Stimulated activated CD4-positive, alpha-beta T cell treated with anti-CD3 and anti-CD28 coated beads, Interleukin-4, amount 100 ng/mL, for 1 hour (primary cell): ENCODE measurements around the gene ZHX3.

Experiments used
- DNase-seq: peaks from one replicate; pipeline ENCODE4 v3.0.0-alpha.2; 2020

Gene ZHX3

DNA sequence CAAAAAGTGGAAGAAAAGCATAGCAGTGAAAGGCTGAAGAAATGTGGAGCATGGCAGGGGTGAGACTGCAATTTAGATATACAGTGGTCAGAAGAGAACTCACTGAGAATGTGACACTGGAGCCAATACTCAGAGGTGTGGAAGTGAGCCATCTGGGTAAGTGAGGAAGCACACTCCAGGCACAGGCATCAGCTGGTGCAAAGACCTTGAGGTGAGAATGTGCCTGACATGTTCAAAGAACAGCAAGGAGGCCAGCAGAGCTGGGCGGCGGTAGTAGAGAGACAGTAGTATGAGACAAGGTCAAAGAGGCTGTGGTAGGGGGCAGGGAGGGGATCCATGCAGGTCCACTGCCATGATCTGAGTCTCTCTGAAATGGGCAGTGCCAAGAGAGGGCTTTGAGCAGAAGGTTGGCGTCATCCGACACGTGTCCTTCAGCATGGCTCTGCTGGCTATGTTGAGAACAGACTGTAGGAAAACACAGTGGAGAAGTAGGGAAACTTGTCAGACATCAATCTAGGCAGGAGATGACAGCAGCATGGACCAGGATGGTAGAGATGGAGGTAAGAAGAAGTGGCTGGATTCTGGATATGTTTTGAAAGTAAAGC, 95.8 kb downstream of the ZHX3 start:
- DNase-seq, result no peak

DNA sequence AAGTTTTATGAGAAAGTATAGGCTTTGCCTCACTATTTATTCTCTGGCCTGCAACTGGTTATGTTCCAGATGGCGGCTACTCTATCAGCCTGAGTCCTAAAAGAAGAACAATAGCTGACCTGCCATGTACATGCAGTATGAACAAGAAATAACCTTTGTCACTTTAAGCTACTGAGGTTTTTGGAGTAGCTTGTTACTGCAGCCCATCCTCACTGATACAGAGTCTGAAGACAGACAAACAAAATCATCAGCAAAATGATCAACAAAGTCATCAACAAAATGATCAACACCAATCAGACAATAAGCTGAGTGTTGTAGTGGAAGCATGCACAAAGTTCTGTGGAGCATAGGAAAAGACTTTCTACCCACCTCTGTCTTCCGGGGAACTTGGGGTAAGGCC, 97.7 kb downstream of the ZHX3 start:
- DNase-seq, result no peak

DNA sequence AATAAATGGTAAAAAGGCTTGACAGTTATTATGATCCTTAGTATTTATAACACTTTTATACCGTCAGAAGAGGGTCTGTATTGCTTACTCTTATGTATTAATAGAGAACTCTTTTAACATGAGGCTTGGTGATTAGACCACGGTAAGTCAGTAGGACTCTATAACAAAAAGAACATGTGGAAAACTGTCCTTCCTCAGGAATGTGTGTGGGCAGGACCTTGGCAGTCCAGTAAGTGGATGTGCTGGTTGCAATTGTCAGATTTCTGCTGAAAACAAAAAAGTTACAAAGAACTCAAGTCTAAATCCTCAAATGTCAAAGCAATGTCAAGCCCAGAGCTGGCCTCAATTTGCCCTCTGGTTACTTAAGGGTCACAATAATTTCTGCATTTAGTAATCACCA, 99.1 kb downstream of the ZHX3 start:
- DNase-seq, result no peak

DNA sequence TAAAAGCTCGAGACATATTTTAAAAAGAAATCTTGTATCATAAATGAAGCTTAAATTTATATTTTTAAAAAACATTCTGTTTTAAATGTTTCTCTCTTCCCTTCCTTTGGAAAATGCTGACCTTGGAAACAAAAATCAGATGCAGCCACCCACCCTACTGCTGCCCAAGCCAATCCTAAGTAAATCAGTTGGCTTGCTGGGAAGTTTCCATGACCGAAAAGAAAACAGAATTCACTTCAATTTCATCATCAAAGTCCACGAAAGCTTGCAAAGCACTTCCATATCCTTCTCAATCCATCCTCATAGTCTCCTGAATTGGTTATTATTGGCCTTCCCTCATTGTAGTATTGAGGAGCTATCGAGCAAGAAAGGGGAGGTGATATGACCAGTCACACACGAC, 100.1 kb downstream of the ZHX3 start:
- DNase-seq, result no peak

DNA sequence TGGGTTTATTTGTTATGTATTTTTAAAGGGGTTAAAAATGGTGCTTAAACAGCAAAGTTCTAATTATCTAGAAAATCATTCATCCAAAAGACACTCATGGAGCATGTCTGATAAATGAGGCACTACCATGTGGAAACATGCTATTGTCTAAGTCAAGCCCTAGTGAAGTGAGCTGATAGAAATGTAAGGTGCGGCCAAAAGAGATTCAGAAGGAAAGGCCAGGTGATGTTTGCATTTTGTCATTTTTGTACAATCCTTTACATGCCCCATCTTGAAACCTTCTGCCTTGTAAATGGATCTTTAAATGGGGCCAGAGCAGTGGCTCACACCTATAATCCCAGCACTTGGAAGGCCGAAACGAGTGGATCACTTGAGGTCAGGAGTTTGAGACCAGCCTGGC, 102.9 kb downstream of the ZHX3 start:
- DNase-seq, result no peak

DNA sequence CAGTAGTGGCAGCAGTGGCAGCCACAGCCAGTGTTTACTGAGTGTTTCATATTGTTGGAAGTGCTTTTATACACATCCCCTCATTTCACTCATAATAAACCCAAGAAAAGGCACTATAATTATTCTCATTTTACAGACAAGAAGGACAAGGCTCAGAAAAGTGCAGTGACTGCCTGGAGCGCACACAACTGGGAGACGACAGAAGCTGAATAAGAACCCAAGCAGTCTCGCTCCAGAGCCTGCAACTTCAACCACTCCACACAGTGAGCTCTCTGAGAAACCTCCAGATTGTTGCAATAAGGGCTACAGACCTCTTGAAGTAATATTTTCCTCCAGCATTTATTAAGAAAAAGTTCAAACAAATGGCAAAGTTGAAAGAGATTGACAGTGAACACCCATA, 103.3 kb downstream of the ZHX3 start:
- DNase-seq, result no peak

DNA sequence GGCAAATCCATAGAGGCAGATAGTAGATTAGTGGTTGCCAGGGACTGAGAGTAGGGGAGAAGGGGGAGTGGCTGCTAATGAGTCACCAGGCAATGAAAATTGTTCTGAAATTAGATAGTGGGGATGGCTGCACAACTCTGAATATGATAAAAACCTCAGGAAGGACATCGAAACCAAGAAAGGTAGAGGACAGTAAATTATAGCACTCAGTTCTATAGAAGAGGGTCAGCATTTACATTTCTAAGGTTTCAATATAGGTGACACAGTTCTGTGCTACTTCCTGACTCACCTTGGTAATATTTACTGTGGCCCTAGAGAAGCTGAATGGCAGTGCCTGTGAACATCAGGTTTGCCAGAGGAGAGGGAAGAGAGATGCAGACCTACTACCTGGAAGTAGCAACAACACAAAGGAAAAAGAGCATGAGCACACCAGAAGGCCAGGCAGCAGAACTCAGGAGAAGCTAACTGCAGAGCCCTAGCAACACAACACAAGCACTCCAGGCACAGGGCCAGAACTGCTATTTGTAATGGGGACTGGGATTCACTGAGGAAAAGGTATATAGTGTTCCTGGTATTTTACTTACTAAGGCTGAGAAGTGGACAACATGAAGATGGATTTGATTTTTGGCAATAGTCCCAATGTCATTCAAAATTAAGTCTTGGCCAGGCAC, 104.2 kb downstream of the ZHX3 start:
- no peak for DNase-seq

DNA sequence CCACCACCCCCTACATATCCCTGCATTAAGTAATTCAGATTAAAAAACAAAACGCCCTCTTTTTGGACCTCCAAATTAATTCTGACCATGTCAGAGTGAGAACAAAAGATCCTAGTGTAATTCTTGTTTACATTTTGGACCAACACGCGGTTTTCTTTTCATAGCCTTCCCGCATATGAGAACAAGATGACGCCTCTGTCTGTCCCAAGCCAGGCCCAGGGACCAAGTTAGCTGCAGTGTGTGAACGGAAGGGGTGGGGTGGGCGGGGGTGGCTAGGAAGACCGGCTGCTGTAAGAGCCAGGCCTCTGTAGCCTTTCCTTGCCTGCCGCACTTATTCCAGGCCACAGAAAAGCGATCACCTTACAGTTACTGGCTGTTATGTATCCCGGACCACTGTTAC, 112.2 kb downstream of the ZHX3 start:
- no peak for DNase-seq

DNA sequence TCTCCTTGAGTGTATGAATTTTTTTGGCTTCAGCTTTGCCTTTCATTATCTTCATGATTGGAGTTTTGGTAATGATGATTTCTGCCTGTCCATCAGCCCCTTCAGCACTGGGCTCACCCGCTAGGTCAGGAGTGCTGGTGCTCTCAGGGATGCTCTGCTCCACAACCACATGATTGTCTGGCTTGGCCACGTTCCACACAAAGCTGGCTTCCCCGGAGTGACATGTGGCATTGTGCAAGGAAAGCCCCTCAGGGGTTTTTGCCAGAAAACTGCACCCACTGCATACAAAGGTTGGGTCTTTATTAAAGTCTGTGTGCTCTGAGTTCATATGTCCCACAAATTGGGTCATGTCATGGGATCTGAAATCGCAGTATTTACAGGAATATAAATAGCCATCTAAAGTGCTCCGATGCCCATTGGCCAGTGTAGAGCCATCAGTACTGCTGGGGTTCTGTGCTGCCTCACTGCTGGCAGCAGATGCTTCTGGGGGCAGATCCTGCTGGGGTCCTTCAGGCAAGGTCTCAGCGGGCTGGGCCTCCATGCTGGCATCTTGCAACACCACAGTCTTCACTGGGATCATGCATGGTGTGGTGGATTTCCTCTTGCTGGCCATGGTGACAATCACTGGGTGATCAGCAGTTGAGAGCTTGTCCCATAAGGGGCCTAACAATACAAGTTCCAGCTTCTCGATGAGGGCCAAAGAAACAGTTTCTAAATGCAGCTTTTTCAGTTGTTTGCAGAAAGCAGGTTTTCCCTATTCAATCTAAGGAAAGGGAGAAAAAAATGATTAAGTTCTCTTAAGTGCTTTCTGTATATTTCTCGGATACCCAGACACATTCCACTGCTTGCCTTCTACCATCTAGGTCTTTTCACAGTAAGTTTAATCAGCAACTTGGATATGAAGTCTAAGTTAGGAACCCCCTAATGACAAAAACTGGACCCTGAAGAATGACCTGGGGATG, 112.9 kb downstream of the ZHX3 start:
- no peak for DNase-seq

DNA sequence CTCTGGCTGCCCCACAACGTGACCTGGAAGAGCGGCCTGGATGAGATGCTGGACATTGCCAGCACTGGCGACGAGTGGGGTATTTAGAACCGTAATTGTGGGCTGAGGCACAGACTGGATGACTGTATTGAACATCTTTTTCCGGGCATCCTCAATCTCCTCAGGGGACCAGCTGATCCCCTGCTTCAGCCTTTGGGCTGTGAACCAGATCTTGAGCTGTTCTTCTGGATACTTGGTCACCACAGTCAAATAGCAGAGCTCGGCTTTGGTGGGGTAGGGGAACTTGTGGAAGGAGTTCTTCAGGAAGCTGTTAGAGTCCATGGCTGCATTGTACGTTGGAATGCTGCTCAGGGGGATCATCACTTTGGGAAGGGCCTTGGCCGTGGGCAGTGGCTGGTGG, 113.9 kb downstream of the ZHX3 start:
- no peak for DNase-seq

DNA sequence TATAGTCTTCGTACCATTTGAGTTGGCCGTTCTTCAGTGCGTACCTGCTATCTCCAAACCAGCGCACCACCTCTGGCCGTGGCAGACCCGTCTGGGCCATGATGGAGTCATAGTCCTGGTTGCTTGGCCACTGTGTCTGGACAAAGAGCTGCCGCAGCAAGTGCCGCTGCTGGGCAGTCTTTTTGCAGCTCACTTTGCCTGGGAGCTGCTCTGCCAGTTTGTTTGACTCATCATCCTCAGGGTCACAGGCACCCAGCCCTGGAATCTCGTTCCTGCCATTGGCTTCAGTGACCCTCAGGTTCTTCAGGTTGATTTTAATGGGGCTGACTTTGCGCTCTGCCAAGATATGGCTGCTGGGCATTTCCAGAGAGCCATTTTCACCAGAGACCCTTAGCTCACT, 115.1 kb downstream of the ZHX3 start:
- no peak for DNase-seq

DNA sequence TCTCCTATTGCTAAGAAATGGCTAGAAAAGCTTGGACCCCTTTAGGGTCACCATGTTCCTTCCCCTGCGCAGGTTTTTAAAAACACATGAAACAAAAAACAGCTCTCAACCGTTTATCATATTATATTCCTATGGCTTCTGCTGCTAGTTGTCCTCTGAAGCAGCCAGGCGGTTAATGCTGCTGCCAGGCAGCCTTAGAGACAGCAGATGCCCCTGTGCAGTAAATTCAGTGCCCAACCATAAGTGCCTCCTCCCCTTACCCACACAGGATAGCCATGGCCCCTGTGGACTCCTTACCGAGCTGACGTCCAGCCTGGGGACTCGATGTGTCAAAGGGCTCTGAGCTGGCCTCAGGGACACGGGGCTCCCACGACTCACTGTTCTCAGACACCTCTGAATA, 115.8 kb downstream of the ZHX3 start:
- DNase-seq, result no peak

DNA sequence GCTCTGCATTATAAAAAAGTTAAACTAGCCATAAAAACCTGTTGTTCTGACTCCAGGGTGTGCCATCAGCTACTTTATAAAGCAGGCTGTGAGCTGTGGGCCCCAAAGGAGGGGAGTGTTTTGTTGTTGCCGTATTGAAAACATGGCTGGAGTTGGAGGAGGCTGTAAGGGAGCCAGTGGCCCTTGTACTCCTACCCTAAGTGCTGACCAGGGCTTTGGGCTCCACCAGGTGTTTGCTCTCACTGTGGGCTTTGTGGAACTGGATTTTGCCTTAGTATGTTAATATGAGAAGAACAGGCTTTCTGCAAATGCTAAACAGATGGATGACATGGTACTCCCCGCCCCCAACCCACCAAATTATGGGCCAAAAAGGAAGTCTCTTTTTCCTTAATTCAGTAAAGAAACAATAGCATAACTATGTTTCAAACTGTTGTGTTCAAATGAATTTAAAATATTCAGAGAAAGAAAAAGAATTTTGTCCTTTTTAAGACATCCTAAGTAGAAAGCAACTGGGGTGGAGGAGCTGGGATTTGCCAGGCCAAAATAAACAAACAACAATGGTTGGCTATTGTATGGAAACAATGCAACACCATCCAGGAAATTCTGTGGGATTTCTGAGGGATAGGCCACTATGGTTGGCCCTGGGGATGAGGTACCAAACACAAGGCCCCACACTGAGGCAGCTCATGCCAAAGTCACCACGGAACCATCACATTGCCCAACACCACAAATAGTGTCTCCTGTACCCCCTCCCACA, 116.9 kb downstream of the ZHX3 start:
- no peak for DNase-seq

DNA sequence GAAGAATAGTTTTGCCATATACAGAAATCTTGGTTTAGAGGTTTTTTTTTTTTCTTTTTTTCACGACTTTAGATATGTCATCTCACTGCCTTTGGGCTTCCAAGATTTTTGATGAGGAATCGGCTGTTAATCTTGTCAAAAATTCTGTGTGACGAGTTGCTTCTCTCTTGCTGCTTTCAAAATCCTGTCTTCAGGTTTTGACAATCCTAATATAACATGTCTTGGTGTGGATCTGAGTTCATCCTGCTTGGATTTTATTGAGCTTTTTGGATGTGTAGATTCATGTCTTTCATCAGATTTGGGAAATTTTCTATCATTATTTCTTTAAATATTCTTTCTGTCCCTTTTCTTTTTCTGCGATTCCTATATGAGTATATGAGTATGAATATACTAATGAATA, 119.1 kb downstream of the ZHX3 start:
- DNase-seq, result no peak

DNA sequence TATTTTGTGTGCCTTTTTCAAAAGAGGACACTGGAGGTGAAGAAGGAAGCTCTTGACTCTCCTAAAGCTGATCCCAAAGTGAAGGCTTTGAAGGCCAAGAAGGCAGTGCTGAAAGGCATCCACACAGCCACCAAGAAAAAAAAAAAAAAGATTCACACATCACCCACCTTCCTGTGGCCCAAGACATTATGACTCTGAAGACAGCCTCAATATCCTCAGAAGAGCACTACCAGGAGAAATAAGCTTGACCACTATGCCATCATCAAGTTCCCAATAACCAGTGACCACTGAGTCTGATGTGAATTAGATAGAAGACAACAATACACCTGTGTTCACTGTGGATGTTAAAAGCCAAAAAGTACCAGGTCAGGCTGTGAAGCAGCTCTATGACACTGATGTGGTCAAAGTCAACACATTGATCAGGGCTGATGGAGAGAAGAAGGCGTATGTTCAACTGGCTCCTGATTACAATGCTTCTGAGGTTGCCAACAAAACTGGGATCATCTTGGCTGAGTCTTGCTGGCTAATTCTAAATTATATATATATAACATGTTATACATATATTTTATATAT, 120.8 kb downstream of the ZHX3 start:
- DNase-seq, result no peak

DNA sequence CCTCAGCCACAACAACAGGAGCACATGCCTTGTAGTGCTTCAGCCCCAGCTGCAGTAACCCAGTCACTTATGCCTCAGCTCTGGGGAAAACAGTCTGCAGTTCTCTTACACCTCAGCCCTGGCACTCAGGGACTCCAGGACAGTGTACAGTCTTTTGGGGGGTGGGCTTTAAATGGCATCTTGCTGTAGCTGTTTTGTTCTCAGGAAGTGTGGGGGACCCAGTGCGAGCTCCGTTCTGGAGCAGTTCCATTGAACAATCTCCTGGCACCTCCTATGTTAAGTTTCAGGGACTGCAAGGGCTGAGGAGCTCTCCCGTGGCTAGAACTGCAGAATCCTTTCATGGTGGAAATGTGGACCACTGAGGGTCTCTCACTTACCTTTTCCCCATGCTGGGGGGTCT, 125.0 kb downstream of the ZHX3 start:
- DNase-seq, result no peak

DNA sequence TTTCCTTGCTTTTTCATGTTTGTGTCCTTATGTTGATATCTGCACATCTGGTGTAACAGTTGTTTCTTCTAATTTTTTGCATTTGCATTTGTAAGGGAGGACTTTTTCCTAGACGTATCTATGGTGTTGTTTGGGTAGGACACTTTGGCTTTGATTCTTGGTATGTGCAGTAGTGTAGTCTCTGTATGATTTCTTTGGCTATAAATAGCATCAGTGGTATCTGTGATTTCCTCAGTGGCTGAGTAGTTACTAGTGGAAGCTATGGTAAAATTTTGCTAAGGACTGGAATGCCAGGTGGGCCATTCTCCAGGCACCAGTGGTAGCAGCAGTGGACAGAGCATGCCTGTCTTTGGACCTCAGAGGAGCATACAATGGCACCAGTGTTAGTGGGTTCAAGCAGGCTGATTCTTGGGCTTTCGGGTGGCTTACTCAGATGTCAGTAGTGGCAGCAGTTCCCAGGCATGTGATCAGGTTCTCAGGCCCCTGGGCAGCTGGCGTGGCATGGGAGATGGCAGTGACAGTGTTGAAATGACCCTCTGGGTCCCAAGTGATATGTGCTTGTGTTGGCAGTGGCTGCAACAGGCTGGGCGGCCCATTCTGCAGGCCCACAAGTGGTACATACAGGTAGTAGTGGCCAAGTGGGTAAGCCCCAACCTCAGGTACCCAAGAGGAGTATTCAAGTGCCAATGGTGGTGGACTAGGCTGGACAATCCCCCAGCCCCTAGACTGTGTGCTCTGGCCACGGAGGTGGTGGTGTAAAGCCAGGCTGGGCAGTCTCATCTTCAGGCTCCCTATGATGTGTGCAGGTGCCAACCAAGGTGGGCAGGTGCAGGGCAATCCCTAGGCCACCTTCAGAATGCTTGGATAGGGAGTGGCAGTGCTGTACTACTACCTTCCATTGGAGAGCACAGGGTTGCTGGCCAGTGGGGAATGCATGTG, 125.7 kb downstream of the ZHX3 start:
- no peak for DNase-seq

DNA sequence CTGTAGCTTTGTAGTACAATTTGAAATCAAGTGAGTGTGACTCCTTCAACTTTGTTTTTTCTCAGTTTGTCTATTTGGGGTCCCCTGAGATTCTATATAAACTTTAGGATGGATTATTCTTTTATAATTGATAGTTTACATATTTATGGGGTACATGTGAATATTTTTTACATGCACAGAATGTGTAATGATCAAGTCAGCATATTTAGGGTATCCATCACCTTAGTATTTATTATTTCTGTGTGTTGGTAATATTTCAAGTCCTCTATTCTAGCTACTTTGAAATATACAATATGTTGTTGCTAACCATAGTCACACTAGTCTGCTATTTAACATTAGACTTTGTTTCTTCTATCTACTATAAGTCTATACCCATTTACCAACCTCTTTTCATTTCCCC, 129.9 kb downstream of the ZHX3 start:
- no peak for DNase-seq

DNA sequence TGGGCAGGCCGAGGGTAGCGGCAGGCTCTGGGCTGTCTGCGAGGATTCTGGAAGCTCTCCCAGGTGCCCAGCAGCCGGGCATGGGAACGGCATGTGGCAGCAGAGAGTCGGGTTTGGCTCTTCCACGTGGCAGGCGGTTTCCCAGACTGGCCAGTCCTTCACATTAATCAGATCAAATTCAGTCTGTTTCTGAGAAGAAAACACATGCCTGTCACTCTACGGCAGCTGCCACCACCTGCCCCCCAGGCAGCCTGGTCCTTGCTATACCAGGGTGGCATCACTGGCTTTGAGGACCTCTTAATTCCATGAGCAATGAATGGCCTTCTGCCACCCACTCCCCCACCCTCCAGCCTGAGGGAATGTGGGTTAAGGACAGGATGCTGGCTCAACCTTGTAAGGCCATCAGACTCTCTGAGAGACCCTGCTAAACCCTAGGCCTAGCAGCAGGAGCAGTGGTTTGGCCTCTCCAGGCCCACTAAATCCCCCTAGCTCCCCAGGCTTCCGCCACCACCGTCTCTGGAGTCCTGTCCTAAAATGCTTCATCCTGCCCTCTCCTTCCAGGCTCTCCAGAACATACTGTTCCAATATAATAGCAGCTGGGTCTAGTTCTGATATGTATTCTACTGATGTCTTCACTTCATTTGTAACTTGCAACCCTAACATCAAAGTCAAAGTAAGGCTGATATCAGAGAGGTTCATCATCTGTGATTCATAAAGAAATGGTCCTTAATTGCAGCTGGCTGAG, 132.3 kb downstream of the ZHX3 start:
- DNase-seq, result no peak

DNA sequence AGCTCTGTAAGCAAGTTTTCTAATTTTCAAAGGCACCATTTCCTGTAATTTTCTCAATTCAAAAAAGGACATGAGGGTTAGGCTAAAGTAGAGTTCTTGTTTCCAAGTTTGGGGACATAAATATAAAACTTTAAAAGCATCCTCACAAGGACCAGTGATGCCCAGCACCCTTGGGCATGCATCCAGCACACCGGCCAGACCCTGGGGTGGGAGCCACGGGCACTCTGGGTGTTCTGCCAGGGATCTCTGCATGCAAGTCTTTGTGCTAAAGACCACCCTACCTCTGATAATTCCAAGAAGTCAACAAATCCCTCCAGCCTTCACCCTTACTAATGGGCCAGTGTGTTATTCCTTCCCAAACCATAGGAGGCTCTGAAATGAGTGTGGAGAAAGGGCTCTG, 133.7 kb downstream of the ZHX3 start:
- DNase-seq, result no peak

DNA sequence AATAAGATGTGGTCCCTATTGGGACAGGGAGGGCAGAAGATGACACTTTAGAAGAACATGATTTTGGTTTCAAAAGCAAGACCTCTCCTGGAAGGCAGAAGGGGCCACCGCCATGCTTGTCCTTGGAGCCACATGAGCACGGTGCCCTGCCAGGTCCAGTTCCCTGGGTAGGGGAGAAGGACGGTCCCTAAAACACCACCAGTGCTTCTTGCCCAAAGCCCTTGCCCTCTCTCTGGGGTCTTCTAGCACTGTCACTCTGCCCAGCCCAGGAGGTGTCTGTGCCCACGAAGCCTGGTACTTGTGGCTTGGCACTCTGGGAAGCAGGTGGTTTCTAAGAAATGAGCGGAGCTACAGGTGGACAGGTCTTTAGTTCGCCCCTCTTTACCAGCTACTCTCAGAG, 134.1 kb downstream of the ZHX3 start:
- DNase-seq, result no peak
